Heart left ventricle (tissue), 13 donors: ENCODE measurements around the gene ISL2.

Source experiments
- POLR2A ChIP-seq, 2 donors: fragments of 450-650 bp; IDR thresholded peaks; one replicate each; pipeline ENCODE4 v1.6.1; 2017; ENCODE audit warnings: antibody characterized with exemption in 2 of 2, mild to moderate bottlenecking in 2 of 2, moderate library complexity in 2 of 2
- TF ChIP-seq, protein P1 (sequence below), 12 donors: fragments of 200-600 bp; sonication (generic) in 4 of 12; IDR thresholded peaks; one replicate each; pipeline versions ENCODE4 v1.5.0 to v1.8.0; 2018 to 2022; ENCODE audit warnings: antibody characterized with exemption in 12 of 12, mild to moderate bottlenecking in 5 of 12
- donor health status: ischemic (EF 13 %, LVEDD 7.1; RV severe dilation, severe dysfunction).
- donor health status: DM: no; HTN: yes; CAD: no.
- donor health status: DM: no; HTN: no; CAD: no.
- donor health status: ischemic (EF 25% LVEDD 6.9; RV normal size, moderate dysfunction).
- donor health status: ischemic (EF 25% LVEDD 5.7; RV mildly dilated, moderate dysfunction).
- donor health status: ischemic (EF 35%, LVEDD 5.7; RV mildly dilated, moderate dysfunction).
- donor health status: nonischemic (EF 11% LVEDD 7.7; RV severe dilation, severe dysfunction).
- donor health status: DM: yes; HTN: yes; CAD: no.
- donor health status: PGD.
- donor health status: ischemic (EF 29% LVEDD 5.4; RV normal size, mild dysfunction).
- donor health status: nonischemic (EF 23%, LVEDD 6.1; RV moderate dilation, normal function).

- TF ChIP-seq, protein P1, sequence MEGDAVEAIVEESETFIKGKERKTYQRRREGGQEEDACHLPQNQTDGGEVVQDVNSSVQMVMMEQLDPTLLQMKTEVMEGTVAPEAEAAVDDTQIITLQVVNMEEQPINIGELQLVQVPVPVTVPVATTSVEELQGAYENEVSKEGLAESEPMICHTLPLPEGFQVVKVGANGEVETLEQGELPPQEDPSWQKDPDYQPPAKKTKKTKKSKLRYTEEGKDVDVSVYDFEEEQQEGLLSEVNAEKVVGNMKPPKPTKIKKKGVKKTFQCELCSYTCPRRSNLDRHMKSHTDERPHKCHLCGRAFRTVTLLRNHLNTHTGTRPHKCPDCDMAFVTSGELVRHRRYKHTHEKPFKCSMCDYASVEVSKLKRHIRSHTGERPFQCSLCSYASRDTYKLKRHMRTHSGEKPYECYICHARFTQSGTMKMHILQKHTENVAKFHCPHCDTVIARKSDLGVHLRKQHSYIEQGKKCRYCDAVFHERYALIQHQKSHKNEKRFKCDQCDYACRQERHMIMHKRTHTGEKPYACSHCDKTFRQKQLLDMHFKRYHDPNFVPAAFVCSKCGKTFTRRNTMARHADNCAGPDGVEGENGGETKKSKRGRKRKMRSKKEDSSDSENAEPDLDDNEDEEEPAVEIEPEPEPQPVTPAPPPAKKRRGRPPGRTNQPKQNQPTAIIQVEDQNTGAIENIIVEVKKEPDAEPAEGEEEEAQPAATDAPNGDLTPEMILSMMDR (IDR thresholded peaks at IDR 0.05) = no peak
- TF ChIP-seq POLR2A (IDR thresholded peaks at IDR 0.05) = no peak
Measured at GRCh38 chr15:76360416-76360815, 23.8 kb downstream of the ISL2 start.
